Coronary artery (tissue), 2 donors: ENCODE data around the gene TYMP.
"Not testable (repeated sequence)": the region's sequence is repeated elsewhere in the genome, so short reads cannot be mapped to it uniquely, and the experiment has no call there.

Experiments
- DNase-seq: peaks from one replicate; pipeline ENCODE4 v3.0.0-alpha.2; 2017; ENCODE audit warnings: low spot score
- H3K27ac ChIP-seq, 2 donors: fragments of 200-600 bp; sonication (generic); one replicate each; pipeline ENCODE4 v1.5.1; 2016 to 2019
- H3K4me3 ChIP-seq: fragments of 200-600 bp; sonication (generic); 2 replicates; pipeline ENCODE4 v1.5.1; 2016; ENCODE audit warnings: mild to moderate bottlenecking, moderate library complexity
- TF ChIP-seq, protein P1 (sequence below): fragments of 200-600 bp; sonication (generic); IDR thresholded peaks from one replicate; pipeline ENCODE4 v1.5.1; 2019; ENCODE audit warnings: antibody characterized with exemption

Gene TYMP

DNA sequence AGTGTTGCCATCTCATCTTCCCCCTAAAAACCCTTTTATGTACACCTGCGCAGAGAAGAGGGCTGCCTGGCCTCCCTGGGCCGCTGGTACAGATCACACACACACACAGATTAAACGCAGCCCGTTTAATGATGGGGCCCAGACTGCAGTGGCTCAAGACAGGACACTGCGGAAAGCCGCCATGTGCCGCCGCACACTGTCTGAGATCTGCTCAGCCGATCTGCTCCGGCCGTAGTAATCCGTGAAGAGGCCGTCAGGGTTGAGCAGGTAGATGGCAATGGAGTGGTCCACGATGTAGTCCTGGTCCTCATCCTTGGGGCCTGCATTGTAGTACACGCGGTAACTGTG is 6.4 kb downstream of the TYMP start:
- Histone ChIP-seq H3K4me3 (no peak overlapping the region), H3K27ac (no peak overlapping the region)
- no peak for DNase-seq
- TF ChIP-seq, protein P1, sequence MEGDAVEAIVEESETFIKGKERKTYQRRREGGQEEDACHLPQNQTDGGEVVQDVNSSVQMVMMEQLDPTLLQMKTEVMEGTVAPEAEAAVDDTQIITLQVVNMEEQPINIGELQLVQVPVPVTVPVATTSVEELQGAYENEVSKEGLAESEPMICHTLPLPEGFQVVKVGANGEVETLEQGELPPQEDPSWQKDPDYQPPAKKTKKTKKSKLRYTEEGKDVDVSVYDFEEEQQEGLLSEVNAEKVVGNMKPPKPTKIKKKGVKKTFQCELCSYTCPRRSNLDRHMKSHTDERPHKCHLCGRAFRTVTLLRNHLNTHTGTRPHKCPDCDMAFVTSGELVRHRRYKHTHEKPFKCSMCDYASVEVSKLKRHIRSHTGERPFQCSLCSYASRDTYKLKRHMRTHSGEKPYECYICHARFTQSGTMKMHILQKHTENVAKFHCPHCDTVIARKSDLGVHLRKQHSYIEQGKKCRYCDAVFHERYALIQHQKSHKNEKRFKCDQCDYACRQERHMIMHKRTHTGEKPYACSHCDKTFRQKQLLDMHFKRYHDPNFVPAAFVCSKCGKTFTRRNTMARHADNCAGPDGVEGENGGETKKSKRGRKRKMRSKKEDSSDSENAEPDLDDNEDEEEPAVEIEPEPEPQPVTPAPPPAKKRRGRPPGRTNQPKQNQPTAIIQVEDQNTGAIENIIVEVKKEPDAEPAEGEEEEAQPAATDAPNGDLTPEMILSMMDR = no peak

DNA sequence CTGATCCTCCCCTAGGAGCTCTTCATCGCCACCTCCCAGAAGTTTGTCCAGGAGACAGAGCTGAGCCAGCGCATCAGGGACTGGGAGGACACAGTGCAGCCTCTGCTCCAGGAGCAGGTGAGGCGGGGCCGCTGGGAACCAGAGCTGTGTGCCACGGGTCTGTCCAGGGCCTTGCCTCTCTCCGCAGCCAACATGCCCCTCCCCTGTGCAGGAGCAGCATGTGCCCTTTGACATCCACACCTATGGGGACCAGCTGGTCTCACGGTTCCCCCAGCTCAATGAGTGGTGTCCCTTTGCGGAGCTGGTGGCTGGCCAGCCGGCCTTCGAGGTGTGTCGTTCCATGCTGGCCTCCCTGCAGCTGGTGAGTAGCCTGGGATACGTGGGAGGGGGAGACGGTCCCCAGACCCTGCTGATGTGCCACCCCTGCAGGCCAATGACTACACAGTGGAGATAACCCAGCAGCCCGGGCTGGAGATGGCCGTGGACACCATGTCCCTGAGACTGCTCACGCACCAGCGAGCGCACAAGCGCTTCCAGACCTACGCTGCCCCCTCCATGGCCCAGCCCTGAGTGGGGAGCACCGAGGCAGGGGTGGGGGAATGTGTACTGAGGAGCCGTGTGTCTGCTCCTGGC is 6.9 kb downstream of the TYMP start:
- DNase-seq = peak; percentile 72
- TF ChIP-seq, protein P1 = no peak
- H3K4me3 ChIP-seq = no peak overlapping the region

DNA sequence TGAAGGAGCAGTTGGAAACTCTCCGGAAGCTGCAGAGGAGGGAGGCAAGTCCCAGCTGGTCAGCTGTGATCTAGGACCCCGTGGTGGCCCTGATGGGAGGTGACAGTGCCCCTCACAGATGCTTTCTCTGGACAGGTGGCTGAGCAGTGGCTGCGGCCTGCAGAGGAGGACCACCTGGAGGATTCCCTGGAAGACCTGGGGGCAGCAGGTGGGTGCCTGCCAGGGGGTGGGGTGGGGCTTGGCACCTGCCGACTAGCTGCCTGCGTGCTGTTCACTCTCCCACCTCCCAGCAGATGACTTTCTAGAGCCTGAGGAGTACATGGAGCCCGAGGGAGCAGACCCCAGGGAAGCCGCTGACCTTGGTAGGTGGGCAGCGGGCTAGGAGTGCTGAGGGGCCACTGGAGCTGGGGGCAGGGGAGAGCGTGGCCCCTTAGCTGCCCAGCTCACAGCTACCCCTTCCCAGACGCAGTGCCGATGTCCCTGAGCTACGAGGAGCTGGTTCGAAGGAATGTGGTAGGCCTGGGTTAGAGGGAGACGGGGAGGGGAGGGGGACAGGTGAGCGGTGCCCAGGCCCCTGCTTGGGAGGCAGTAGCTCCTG is 7.5 kb downstream of the TYMP start:
- peak; percentile 71 for DNase-seq
- Histone ChIP-seq H3K4me3 (no peak overlapping the region), H3K27ac (no peak overlapping the region)
- TF ChIP-seq, protein P1 = no peak

More for the DNA sequence above, 6.9 kb downstream of the TYMP start:
- no peak overlapping the region for H3K27ac ChIP-seq

DNA sequence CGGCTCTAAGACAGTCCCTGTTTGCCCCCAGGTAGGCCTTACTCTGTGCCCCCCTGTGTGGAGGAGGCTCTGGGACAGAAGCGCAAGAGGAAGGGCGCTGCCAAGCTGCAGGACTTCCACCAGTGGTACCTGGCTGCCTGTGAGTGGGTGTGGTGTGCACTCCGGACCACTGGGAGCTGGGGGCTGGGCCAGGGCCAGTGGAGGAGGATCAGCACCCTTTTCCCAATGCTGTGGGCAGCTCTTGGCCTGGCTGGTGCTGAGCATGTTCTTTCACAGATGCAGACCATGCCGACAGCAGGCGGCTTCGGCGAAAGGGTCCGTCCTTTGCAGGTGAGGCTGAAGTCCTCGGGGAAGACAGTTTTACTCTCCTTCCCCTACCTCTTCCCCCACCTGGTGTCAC is 8.1 kb downstream of the TYMP start:
- TF ChIP-seq, protein P1 = no peak

DNA sequence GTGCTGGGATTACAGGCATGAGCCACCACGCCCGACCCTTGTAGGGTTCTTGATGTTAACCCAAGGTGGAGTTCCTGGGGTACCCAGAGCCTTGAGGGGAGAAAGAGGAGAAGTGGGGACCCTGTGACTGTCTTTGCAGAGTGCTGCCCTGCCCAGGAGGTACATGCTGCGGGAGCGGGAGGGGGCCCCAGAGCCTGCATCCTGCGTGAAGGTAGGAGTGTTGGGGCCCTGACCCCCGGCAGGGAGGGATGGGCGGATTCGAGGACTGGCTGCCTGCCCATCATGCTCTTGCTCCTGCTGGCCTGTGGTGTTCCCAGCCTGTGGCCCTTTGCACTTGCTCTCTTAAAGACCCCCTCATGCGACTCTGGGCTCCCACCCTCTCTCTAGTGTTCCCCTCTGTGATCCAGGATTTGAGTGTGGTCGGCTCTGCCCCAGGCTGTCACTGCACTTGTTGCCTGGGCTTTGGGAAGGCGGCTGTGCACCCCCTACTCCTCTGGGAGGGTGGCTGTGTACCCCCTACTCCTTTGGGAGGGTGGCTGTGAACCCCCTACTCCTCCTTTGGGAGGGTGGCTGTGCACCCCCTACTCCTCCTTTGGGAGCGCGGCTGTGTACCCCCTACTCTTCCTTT is 8.9 kb downstream of the TYMP start:
- no peak overlapping the region for H3K4me3 ChIP-seq
- H3K27ac ChIP-seq = no peak overlapping the region
- TF ChIP-seq, protein P1 = no peak
- DNase-seq = peak; percentile 66

More for the DNA sequence above, 8.1 kb downstream of the TYMP start:
- no peak for DNase-seq
- Histone ChIP-seq H3K4me3 (no peak overlapping the region), H3K27ac (no peak overlapping the region)

DNA sequence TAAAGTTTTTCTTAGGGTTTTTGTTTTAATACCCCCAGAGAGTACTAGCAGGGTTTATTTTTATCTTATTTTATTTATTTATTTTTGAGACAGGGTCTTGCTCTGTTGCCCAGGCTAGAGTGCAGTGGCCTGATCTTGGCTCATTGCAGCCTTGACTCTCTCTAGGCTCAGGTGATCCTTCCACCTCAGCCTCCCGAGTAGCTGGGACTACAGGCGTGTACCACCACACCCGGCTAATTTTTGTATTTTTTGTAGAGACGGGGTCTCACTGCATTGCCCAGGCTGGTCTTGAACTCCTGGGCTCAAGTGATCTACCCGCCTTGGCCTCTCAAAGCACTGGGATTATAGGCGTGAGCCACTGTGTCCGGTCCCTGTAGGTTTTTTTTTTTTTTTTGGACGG is 9.6 kb downstream of the TYMP start:
- not testable (repeated sequence) for H3K27ac ChIP-seq, DNase-seq, H3K4me3 ChIP-seq

DNA sequence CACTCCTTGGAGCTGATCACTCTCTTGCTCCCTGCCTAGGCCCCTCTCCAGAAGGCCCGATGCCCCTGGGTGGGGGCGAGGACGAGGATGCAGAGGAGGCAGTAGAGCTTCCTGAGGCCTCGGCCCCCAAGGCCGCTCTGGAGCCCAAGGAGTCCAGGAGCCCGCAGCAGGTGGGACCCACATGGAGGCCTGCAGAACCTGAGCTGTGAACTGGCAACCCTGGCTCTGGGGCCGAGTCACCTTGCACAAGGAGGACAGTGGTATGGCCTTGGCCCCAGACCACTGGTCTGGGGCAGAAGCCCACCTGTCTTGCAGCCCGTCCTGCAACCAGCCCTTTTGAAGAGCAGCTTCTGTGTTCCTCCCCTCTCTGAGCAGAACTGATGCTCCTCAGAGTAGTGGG is 10.7 kb downstream of the TYMP start:
- H3K27ac ChIP-seq = no peak overlapping the region
- H3K4me3 ChIP-seq = no peak overlapping the region
- DNase-seq = peak; percentile 73
- TF ChIP-seq, protein P1 = no peak
